Calu3 (cell line): ENCODE measurements around the gene SLC2A6. TPM values are rescaled to one million over a fixed set of nuclear protein-coding genes. Genes with fewer than 3 reads are reported as not detected.

Experiments
- BruUV-seq: library from RNA; stranded (reverse); fragments of 400-500 nt; replicated peaks from 2 replicates; lab custom pipeline; 2021; lab: Mats Ljungman, UMichigan
- CTCF ChIA-PET: fragments of 300-600 bp; sonication (Branson Sonifier 250); formaldehyde crosslinking; loops from one replicate; lab custom pipeline; 2022; ENCODE audit warnings: antibody characterized with exemption; lab: Charles Lee
- DNase-seq: peaks from one replicate; pipeline ENCODE4 v3.0.0; 2022
- H3K27ac Mint-ChIP-seq: one replicate; pipeline ENCODE4 v1.8.0; 2022; ENCODE audit warnings: mixed read lengths; ENCODE audit not compliant: unreplicated experiment
- H3K27me3 Mint-ChIP-seq: one replicate; pipeline ENCODE4 v1.8.0; 2022; ENCODE audit warnings: mixed read lengths; ENCODE audit not compliant: unreplicated experiment
- H3K36me3 Mint-ChIP-seq: one replicate; pipeline ENCODE4 v1.8.0; 2022; ENCODE audit warnings: mild to moderate bottlenecking, moderate library complexity, mixed read lengths; ENCODE audit not compliant: insufficient read depth, unreplicated experiment
- H3K4me1 Mint-ChIP-seq: one replicate; pipeline ENCODE4 v1.8.0; 2022; ENCODE audit warnings: mild to moderate bottlenecking, low read depth, mixed read lengths; ENCODE audit not compliant: unreplicated experiment
- H3K4me3 Mint-ChIP-seq: one replicate; pipeline ENCODE4 v1.8.0; 2022; ENCODE audit warnings: mild to moderate bottlenecking, low read depth, moderate library complexity, mixed read lengths; ENCODE audit not compliant: unreplicated experiment
- H3K9me3 Mint-ChIP-seq: one replicate; pipeline ENCODE4 v1.8.0; 2022; ENCODE audit warnings: low read depth, mixed read lengths; ENCODE audit not compliant: unreplicated experiment
- CTCF ChIP-seq: fragments of 200-600 bp; IDR thresholded peaks from one replicate; pipeline ENCODE4 v1.8.0; 2022; ENCODE audit warnings: antibody characterized with exemption; ENCODE audit not compliant: unreplicated experiment
- intact Hi-C: fragments of 100-400 bp; cut with micrococcal nuclease; formaldehyde crosslinking; loops from one replicate; pipeline ENCODE4 v1.10.0; 2022; ENCODE audit not compliant: unreplicated experiment
- total RNA-seq: library from RNA; stranded (reverse); gene quantifications from 2 replicates; pipeline ENCODE4 v1.2.3, GENCODE V29; 2022

Gene SLC2A6
- total RNA-seq, 1 experiment from 2014 or later = 11.6 TPM

GRCh38 chr9:133476941-133477340, 2.0 kb downstream of the SLC2A6 start:
- no peak overlapping the region for H3K4me3 Mint-ChIP-seq
- peaks cover 18% of the 10 kb centered on the region for H3K36me3 Mint-ChIP-seq
- no peak for TF ChIP-seq CTCF
- H3K9me3 Mint-ChIP-seq = no peaks in the 10 kb centered on the region
- no peaks in the 10 kb centered on the region for H3K4me1 Mint-ChIP-seq
- BruUV-seq = no TSS peak
- no peak overlapping the region for H3K27ac Mint-ChIP-seq
- no peak for DNase-seq
- intact Hi-C loops = no loop called here
- no peaks in the 10 kb centered on the region for H3K27me3 Mint-ChIP-seq
- CTCF ChIA-PET = no interaction called here

- no TSS peak for BruUV-seq
- Mint-ChIP-seq H3K4me3 (no peak overlapping the region), H3K36me3 (peaks cover 25% of the 10 kb centered on the region), H3K27me3 (no peaks in the 10 kb centered on the region), H3K4me1 (no peaks in the 10 kb centered on the region), H3K27ac (no peak overlapping the region), H3K9me3 (no peaks in the 10 kb centered on the region)
- DNase-seq = no peak
- CTCF ChIA-PET = no interaction called here
- intact Hi-C loops = no loop called here
- TF ChIP-seq CTCF = no peak
Observed at GRCh38 chr9:133476036-133476931, 2.6 kb downstream of the SLC2A6 start.

- Mint-ChIP-seq H3K27ac (no peak overlapping the region), H3K36me3 (peaks cover 30% of the 10 kb centered on the region), H3K9me3 (no peaks in the 10 kb centered on the region), H3K27me3 (no peaks in the 10 kb centered on the region), H3K4me1 (no peaks in the 10 kb centered on the region), H3K4me3 (no peak overlapping the region)
- CTCF ChIA-PET = no interaction called here
- DNase-seq = no peak
- no peak for TF ChIP-seq CTCF
- no TSS peak for BruUV-seq
- intact Hi-C loops = no loop called here
Observed at GRCh38 chr9:133475292-133476012, 3.4 kb downstream of the SLC2A6 start.

GRCh38 chr9:133474853-133475252, 4.0 kb downstream of the SLC2A6 start:
- TF ChIP-seq CTCF = no peak
- Mint-ChIP-seq H3K4me1 (no peaks in the 10 kb centered on the region), H3K27ac (no peak overlapping the region), H3K4me3 (no peak overlapping the region), H3K9me3 (no peaks in the 10 kb centered on the region), H3K27me3 (no peaks in the 10 kb centered on the region), H3K36me3 (peaks cover 36% of the 10 kb centered on the region)
- intact Hi-C loops = no loop called here
- no TSS peak for BruUV-seq
- no peak for DNase-seq
- CTCF ChIA-PET = no interaction called here
